LNCaP clone FGC (cell line): ENCODE measurements around the gene SMIM38.

Source experiments
- DNase-seq: peaks from one replicate; pipeline ENCODE4 v3.0.0-alpha.2; 2011; ENCODE audit warnings: low read depth
- H3K4me3 ChIP-seq: 2 replicates; pipeline ENCODE4 v1.5.1; 2011; ENCODE audit warnings: mild to moderate bottlenecking, low read depth, low read length, control low read depth
- CTCF ChIP-seq: IDR thresholded peaks from 2 replicates; pipeline ENCODE4 v1.5.1; 2012; ENCODE audit warnings: mild to moderate bottlenecking; ENCODE audit not compliant: control insufficient read depth, insufficient read depth; ENCODE audit errors: extremely low read depth

SMIM38 gene

GRCh38 chr11:69199583-69200315 lies 44.0 kb downstream of the SMIM38 start:
- H3K4me3 ChIP-seq = no peak overlapping the region
- TF ChIP-seq CTCF = no peak
- DNase-seq = no peak

GRCh38 chr11:69200331-69201065 lies 44.8 kb downstream of the SMIM38 start:
- no peak for DNase-seq
- H3K4me3 ChIP-seq = no peak overlapping the region
- TF ChIP-seq CTCF = no peak

GRCh38 chr11:69201066-69201365 lies 45.3 kb downstream of the SMIM38 start:
- no peak overlapping the region for H3K4me3 ChIP-seq
- no peak for DNase-seq
- no peak for TF ChIP-seq CTCF

GRCh38 chr11:69201764-69202370 lies 46.1 kb downstream of the SMIM38 start:
- no peak overlapping the region for H3K4me3 ChIP-seq
- DNase-seq = no peak
- TF ChIP-seq CTCF = no peak

GRCh38 chr11:69202511-69203221 lies 46.9 kb downstream of the SMIM38 start:
- no peak overlapping the region for H3K4me3 ChIP-seq
- DNase-seq = no peak
- no peak for TF ChIP-seq CTCF

- no peak overlapping the region for H3K4me3 ChIP-seq
- no peak for TF ChIP-seq CTCF
- DNase-seq = no peak
Observed at GRCh38 chr11:69203381-69203780, 47.6 kb downstream of the SMIM38 start.
